Skeletal muscle satellite cell (primary cell): Measurements from ENCODE around the gene ADGRF4.
"Not testable (repeated sequence)": the region's sequence is repeated elsewhere in the genome, so short reads cannot be mapped to it uniquely, and the experiment has no call there.

ENCODE experiments used
- H3K27me3 ChIP-seq: 2 replicates; pipeline ENCODE4 v1.7.0; 2013; ENCODE audit warnings: low read length; ENCODE audit not compliant: control insufficient read depth, insufficient read depth
- H3K36me3 ChIP-seq: 2 replicates; pipeline ENCODE4 v1.7.0; 2013; ENCODE audit warnings: mild to moderate bottlenecking, control low read depth, low read length; ENCODE audit not compliant: insufficient read depth
- H3K4me1 ChIP-seq: 2 replicates; pipeline ENCODE4 v1.7.0; 2013; ENCODE audit warnings: low read length; ENCODE audit not compliant: control insufficient read depth, insufficient read depth
- H3K4me2 ChIP-seq: 2 replicates; pipeline ENCODE4 v1.7.0; 2013; ENCODE audit warnings: mild to moderate bottlenecking, low read length
- H3K4me3 ChIP-seq: 2 replicates; pipeline ENCODE4 v1.7.0; 2013; ENCODE audit warnings: low read length
- H3K9ac ChIP-seq: 2 replicates; pipeline ENCODE4 v1.7.0; 2013; ENCODE audit warnings: mild to moderate bottlenecking, low read depth, low read length, moderate library complexity
- H3K9me3 ChIP-seq: replicated peaks from 2 replicates; pipeline ENCODE4 v1.7.0; 2013; ENCODE audit warnings: mild to moderate bottlenecking, control low read depth, low read length

Gene ADGRF4

DNA sequence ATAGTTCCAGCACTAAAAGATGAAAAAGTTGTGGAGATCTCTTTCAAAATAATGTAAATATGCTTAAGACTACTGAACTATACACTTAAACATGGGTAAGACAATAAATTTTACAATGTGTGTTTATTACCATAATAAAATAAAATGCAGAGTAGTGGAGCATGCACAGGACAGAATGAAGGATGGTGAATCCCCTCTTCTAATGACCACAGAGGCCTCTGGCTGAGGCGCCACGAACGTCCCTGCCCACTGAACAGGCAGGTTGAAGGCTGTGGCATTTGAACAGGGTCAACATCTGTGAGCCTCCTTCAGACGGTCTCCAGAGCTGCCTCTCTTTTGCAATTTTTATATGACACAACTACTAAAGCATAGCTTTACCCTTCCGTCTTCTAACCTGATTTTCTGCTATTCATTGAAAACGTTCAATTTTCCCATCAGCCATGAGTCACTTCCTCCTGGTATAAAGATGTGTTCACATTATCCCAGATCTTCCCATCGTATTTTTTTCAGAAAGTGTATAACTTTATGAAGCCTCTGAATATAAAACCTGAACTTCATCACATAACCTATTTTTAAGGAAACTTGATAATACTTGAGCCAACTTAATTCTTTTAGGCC lies 37.8 kb downstream of the ADGRF4 start:
- Histone ChIP-seq H3K27me3 (peaks cover 15% of the 10 kb centered on the region), H3K36me3 (no peaks in the 10 kb centered on the region), H3K9me3 (no peaks in the 10 kb centered on the region), H3K9ac (no peak overlapping the region), H3K4me2 (no peak overlapping the region), H3K4me3 (no peak overlapping the region), H3K4me1 (peaks cover 4% of the 10 kb centered on the region)

DNA sequence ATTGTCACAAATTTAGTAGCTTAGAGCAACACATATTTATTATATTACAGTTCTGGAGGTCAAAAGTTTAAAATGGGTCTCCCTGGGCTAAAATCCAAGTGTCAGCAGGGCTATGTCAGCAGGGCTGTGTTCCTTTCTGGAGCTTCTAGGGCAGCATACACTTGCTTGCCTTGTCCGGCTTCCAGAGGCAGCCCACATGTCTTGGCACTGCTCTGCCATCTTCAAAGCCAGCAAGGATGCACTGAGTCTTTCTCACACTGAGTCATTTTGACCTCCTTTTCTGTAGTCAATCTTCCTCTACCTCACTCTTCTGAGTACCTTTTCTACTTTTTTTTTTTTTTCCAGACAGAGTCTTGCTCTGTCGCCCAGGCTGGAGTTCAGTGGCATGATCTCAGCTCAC lies 39.0 kb downstream of the ADGRF4 start:
- Histone ChIP-seq H3K4me3 (no peak overlapping the region), H3K4me1 (no peaks in the 10 kb centered on the region), H3K9me3 (no peaks in the 10 kb centered on the region), H3K36me3 (no peaks in the 10 kb centered on the region), H3K4me2 (no peak overlapping the region), H3K9ac (no peak overlapping the region), H3K27me3 (peaks cover 15% of the 10 kb centered on the region)

GRCh38 chr6:47740714-47741113 lies 42.3 kb downstream of the ADGRF4 start:
- H3K4me3 ChIP-seq: no peak overlapping the region
- no peak overlapping the region for H3K4me2 ChIP-seq
- H3K9me3 ChIP-seq: no peaks in the 10 kb centered on the region
- peaks cover 11% of the 10 kb centered on the region for H3K27me3 ChIP-seq
- no peak overlapping the region for H3K9ac ChIP-seq
- H3K4me1 ChIP-seq: no peaks in the 10 kb centered on the region
- no peaks in the 10 kb centered on the region for H3K36me3 ChIP-seq

DNA sequence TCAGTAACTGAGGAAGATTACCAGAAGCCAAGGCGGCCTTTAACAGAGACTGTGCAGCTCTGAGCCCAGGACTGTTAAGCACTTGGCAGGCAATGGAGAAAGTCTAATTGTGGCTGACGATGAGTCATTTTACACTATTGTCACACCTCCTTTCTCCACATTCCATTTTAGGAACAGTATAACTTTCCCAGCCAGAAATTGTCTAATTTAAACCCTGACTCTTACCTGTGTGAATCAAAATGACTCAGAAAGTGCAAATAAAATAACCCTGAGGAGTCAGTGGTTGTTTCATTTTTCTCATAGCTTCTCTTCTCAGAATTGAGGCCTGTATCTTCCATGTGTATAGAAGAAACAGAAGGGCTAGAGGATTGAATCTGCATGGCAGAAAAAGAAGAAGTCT lies 43.4 kb downstream of the ADGRF4 start:
- Histone ChIP-seq H3K4me2 (no peak overlapping the region), H3K4me1 (no peaks in the 10 kb centered on the region), H3K4me3 (no peak overlapping the region), H3K9ac (no peak overlapping the region), H3K27me3 (peaks cover 11% of the 10 kb centered on the region), H3K9me3 (no peaks in the 10 kb centered on the region), H3K36me3 (no peaks in the 10 kb centered on the region)

GRCh38 chr6:47743744-47744143 lies 45.4 kb downstream of the ADGRF4 start:
- H3K9ac ChIP-seq: no peak overlapping the region
- no peaks in the 10 kb centered on the region for H3K9me3 ChIP-seq
- H3K4me2 ChIP-seq: no peak overlapping the region
- H3K4me1 ChIP-seq: no peaks in the 10 kb centered on the region
- no peaks in the 10 kb centered on the region for H3K36me3 ChIP-seq
- H3K4me3 ChIP-seq: no peak overlapping the region
- peaks cover 11% of the 10 kb centered on the region for H3K27me3 ChIP-seq

- not testable (repeated sequence) for H3K27me3 ChIP-seq, H3K4me2 ChIP-seq, H3K4me3 ChIP-seq
Measured at GRCh38 chr6:47745269-47745668, 46.9 kb downstream of the ADGRF4 start.

DNA sequence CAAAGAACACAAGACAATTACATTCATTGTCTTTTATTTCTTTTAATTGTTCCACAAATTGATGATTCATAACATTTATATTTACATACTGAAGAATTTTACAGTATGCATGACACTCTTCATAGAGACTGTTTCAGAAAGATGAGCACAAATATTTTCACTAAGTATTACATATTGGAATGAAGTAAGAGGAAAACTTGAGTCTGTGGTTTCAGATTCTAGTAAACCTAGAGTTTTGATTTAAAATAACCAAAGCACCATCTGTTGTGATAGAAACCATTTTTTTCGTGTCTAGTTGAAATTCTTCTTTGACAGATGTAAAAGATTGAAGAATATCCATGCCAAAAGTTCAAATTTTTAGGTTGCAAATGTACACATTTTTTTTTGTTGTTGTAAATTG lies 51.4 kb downstream of the ADGRF4 start:
- Histone ChIP-seq H3K4me3 (no peak overlapping the region), H3K4me2 (no peak overlapping the region), H3K27me3 (no peaks in the 10 kb centered on the region), H3K9ac (no peak overlapping the region), H3K4me1 (no peaks in the 10 kb centered on the region), H3K9me3 (no peaks in the 10 kb centered on the region), H3K36me3 (no peaks in the 10 kb centered on the region)

More at GRCh38 chr6:47745269-47745668, 46.9 kb downstream of the ADGRF4 start:
- not testable (repeated sequence) for H3K4me1 ChIP-seq, H3K36me3 ChIP-seq, H3K9me3 ChIP-seq, H3K9ac ChIP-seq

DNA sequence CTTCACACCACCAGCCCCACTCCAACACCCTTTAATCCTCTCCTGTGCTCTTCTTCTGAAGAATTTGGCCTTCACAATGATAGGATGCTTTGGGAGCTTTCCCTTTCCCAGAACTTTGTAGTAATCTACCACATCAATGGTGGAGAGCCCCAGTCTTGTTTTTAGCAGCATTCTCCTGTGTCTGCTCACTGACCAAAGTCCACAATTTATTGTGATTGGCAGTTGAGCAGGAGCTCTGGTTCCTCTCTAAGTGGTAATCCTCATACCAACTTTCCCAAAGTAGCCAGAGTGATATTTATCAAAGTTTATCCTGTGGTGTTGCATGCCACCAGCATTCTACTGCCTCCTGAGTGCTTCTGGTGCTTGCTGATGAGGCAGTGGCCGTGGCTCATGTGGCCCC lies 54.4 kb downstream of the ADGRF4 start:
- Histone ChIP-seq H3K9ac (no peak overlapping the region), H3K27me3 (no peaks in the 10 kb centered on the region), H3K9me3 (no peaks in the 10 kb centered on the region), H3K4me1 (no peaks in the 10 kb centered on the region), H3K4me3 (no peak overlapping the region), H3K4me2 (no peak overlapping the region), H3K36me3 (no peaks in the 10 kb centered on the region)

DNA sequence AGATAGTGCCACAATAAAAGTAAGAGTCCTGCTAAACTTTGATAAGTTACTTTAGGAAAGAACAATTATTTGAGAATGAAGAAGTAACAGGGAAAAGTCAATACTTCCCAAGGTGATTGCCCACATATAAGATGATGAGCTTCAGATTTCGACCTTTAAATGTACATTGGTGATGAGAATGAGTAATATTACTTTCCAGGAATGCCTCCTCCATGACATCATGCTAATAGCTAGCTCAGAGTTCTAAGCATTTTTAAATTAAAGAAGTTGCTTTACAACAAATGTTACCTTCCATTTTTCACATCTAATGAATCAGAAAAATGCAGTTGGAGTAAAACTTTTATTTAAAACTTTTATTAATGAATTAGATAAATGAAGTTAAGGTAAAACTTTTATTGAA lies 61.0 kb downstream of the ADGRF4 start:
- H3K9me3 ChIP-seq: no peaks in the 10 kb centered on the region
- no peaks in the 10 kb centered on the region for H3K27me3 ChIP-seq
- H3K9ac ChIP-seq: no peak overlapping the region
- H3K4me2 ChIP-seq: no peak overlapping the region
- no peaks in the 10 kb centered on the region for H3K36me3 ChIP-seq
- H3K4me1 ChIP-seq: no peaks in the 10 kb centered on the region
- H3K4me3 ChIP-seq: no peak overlapping the region

GRCh38 chr6:47762502-47762901 lies 64.1 kb downstream of the ADGRF4 start:
- Histone ChIP-seq H3K4me2 (no peak overlapping the region), H3K36me3 (no peaks in the 10 kb centered on the region), H3K9ac (no peak overlapping the region), H3K4me3 (no peak overlapping the region), H3K9me3 (no peaks in the 10 kb centered on the region), H3K4me1 (no peaks in the 10 kb centered on the region), H3K27me3 (no peaks in the 10 kb centered on the region)

DNA sequence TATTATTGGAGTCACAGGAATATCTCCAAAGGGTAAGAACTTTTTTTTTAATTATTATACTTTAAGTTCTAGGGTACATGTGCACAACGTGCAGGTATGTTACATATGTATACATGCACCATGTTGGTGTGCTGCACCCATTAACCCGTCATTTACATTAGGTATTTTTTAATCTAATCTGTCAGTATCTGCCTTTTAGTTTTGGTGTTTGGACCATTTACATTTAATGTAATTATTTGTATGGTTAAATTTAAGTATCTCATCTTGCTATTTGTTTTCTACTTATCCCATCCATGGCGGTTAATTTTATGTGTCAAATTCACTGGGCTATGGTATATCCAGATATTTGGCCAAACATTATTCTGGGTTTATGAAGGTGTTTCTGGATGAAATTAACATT lies 68.1 kb downstream of the ADGRF4 start:
- no peak overlapping the region for H3K4me3 ChIP-seq
- H3K27me3 ChIP-seq: no peaks in the 10 kb centered on the region
- no peaks in the 10 kb centered on the region for H3K4me1 ChIP-seq
- no peaks in the 10 kb centered on the region for H3K9me3 ChIP-seq
- no peak overlapping the region for H3K9ac ChIP-seq
- H3K4me2 ChIP-seq: no peak overlapping the region
- H3K36me3 ChIP-seq: no peaks in the 10 kb centered on the region

DNA sequence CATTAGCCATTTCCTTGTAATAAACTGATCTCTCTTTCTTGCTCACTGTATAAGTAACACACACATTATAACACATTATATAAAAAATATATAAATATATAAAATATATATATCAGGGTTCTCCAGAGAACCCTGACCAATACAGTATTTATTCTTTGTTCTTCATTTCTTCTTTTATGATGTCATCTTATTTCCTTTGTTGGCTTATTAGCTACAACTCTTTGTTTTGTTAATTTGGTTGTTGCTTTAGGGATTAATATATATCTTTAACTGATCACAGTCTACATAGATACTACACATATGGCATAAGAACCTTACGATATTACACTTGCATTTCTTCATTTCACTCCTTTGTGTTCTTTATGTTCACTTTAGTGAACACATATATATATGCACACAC lies 68.7 kb downstream of the ADGRF4 start:
- Histone ChIP-seq H3K27me3 (no peaks in the 10 kb centered on the region), H3K9me3 (no peaks in the 10 kb centered on the region), H3K9ac (no peak overlapping the region), H3K4me1 (no peaks in the 10 kb centered on the region), H3K4me2 (no peak overlapping the region), H3K36me3 (no peaks in the 10 kb centered on the region), H3K4me3 (no peak overlapping the region)
